Left lobe of liver (tissue), 2 donors: ENCODE data around the gene SNRNP40. TPM values are rescaled to one million over a fixed set of nuclear protein-coding genes. Genes with fewer than 3 reads are reported as not detected.

Experiments
- ATAC-seq: fragments of 200-7000 bp; cut with Tn5 transposase; one replicate; pipeline ENCODE4 v1.9.1; 2020; ENCODE audit warnings: mild to moderate bottlenecking, moderate library complexity
- DNase-seq: peaks from one replicate; pipeline ENCODE4 v3.0.0-alpha.2; 2020; ENCODE audit warnings: low spot score
- total RNA-seq: library from RNA; stranded (reverse); gene quantifications from one replicate; pipeline ENCODE4 v1.2.1, GENCODE V29; 2021
- donor health status: DM: no; HTN: no; CAD: no; lungs with moderate emphysema.
- donor health status: DM: no; HTN: yes; CAD: no.

SNRNP40 gene
- total RNA-seq, 1 donor from 2014 or later = 14.3 TPM

DNA sequence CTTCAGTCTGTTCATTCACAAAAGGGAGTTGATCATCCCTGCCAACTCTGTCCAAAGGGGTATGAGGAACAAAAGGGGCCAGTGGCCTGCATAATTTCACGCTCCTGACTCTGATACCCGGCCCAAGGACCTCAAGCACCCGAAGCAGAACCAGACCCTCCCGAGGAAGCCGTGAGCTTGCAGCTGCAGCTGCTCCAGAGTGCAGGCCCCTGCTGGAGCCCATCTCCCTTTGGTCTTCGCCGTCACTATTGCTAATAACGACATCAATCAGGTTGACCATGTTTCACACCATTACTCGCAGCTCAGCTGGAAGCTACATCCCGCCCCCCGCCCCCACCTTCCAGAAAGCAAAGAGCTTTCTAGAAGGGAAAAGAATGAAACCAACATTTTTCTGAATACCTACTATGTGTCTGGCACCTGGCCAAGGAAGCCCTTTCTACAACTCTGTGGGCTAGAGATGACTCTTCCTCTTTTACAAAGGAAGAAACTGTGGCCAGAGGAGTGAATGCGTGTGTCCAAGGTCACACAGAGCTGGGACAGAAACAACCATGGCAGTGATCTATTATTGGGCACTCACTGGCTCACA, 62.4 kb downstream of the SNRNP40 start:
- ATAC-seq (no peak), DNase-seq (no peak)

DNA sequence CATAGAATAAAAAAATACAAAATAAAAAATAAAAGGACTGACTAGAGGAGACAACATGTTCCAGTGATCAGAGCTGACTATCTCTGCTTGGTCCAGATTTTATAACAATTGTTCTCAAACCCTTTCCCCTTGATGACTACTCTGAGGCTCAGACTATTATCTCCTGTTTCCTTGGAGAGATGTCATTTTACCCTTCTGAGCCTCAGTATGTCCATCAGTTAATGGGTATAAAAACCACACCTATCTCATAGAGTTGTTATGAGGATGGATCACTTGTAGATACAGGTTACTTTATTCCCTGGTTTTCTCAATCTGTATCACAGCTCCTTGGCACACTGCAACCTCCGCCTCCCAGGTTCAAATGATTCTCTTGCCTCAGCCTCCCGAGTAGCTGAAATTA, 63.9 kb downstream of the SNRNP40 start:
- DNase-seq (no peak), ATAC-seq (no peak)

GRCh38 chr1:31231802-31232201, 64.8 kb downstream of the SNRNP40 start:
- no peak for ATAC-seq

DNA sequence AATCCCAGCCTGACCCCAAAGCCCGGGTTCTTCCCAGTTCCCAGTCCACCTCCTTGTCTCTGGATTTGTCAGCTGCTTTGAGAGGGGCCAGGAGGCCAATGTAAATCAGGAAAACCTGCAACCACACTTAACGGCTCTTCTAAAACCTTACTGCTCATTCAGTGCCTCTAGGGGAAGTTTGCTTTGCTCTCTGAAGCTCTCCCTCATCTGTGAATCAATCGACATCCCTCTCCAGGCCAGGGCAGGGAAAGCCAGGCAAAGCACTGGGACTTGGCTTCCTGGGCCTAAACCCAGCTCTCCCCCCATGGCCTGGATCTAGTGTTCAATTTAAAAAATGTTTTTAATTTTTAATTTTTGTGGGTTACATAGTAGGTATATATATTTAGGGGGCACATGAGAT, 66.2 kb downstream of the SNRNP40 start:
- ATAC-seq (no peak), DNase-seq (no peak)

More at GRCh38 chr1:31231802-31232201, 64.8 kb downstream of the SNRNP40 start:
- no peak for DNase-seq

GRCh38 chr1:31228986-31229385, 67.6 kb downstream of the SNRNP40 start:
- DNase-seq (no peak), ATAC-seq (no peak)

DNA sequence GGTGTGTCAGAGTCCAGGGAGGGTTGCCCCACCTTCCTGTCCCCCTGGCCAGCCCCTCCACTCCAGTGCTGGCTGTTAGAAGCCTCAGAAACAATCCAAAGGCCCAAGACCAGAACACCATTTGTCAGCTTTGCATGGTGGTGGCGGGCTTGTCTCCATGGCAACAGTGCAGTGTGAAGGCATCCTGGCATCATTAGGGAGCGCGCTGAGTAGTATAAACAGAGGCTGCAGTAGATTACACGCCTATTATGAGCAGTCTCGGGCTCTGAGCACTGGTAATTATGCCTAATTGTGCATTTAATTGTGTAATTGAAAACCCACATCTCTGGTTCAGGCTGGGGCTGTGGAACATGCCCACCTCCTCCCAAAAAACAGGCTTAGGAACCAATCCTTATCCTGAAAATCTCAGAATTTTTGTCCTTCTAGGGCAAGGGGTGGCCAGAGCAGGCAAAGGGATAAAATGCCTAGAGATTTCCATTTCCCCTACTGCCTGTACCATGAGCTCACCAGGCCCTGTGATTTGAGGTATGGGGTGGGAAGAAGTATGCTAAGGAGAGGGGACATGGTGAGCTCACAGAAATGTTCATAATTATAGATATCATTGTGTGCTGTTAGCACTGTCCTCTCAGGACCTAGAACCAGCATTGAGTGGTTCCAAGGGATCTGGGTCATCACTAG, 68.6 kb downstream of the SNRNP40 start:
- ATAC-seq = no peak
- DNase-seq = no peak

DNA sequence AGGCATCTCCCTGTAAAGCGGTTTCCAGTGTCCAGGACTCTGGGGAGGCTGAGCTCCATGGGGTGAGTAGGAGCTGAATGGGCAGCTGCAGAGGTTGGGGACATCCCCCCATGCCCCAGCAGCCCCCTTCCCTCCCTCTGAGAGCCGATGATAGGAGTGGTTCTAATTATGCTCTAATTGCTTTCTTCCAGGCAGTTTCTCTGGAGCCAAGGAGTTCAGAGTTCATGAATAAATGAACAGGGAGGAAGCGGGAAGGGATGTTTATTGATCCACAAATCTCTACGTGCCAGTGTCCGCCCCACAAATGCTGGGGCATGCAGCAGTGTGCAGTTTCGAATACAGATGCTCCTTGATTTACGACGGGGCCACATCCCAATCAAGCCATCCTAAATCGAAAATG, 72.5 kb downstream of the SNRNP40 start:
- no peak for ATAC-seq
- no peak for DNase-seq

DNA sequence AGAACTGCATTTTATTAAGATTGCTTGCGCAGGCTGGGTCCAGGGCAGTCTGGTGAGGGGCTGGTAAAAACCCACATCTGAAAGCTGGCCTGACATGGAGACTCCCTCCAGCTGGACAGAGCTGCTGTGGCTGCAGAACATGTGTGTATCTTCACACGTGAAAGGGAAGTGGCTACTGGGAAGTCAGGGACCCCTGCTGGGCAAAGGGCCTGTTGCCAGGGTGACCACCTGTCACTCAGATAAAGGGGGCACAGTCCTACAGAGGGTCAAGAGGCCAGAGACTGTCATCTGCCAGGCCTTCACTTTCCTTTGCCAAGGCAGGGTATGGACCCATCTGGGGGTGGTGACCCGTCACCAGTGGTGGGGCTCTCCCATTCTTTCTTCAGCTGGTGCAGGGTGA, 74.4 kb downstream of the SNRNP40 start:
- ATAC-seq (no peak), DNase-seq (no peak)

- ATAC-seq = no peak
- DNase-seq = no peak
These were observed 75.5 kb downstream of the SNRNP40 start for GRCh38 chr1:31221072-31221471.

- DNase-seq (no peak), ATAC-seq (no peak)
These were observed 77.1 kb downstream of the SNRNP40 start for GRCh38 chr1:31219489-31219888.

- DNase-seq (no peak), ATAC-seq (no peak)
These were observed 77.9 kb downstream of the SNRNP40 start for GRCh38 chr1:31218705-31219104.

DNA sequence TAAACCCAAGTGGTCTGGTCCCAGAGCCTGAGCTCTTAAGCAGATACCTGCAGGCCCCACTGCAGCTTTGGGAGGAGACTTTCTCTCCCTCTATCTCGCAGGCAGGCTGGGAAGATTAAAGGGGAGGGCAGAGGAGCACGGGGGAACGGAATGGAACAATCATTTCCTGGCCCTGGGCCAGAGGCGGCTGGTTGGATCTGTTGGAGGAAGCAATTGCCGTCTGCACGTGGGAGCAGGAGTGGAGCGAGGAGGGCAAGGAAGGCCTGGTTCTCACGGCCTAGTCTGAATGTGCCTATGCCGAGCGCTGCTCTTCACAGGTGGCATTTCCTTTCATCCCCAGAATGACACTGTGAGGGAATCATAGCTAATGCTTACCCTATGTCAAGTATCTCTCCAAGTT, 80.6 kb downstream of the SNRNP40 start:
- ATAC-seq (no peak), DNase-seq (no peak)

DNA sequence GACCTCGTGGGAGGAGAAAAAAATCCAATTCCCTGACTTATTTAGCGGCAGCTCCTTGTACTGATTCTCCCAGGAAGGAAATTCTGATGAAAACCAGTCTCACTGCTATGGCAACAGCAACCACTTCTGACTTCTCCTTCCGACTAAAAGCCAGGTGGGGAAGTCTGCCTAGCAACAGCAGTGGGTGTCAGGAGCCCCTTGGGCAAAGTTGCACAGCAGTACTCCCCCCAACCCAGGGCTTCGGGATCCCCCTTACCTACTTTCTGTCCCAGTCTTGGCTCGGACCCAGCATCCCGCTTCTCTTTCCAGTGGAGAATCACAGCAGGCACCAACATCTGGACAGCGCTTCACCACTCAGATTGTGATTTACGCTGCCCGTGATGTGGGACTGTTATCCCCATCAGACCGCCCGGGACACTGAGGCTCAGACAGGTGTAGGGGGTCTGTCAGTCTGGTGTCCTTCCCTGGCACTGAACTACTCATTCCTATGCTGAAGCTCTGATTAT, 81.5 kb downstream of the SNRNP40 start:
- DNase-seq = no peak
- no peak for ATAC-seq

GRCh38 chr1:31214316-31215064, 82.1 kb downstream of the SNRNP40 start:
- ATAC-seq (no peak), DNase-seq (no peak)

Other genes starting within 250 kb of the SNRNP40 start
- 51.2 TPM for gene PUM1, start 231.1 kb downstream of the SNRNP40 start, total RNA-seq
- not detected for gene NKAIN1, start 56.9 kb downstream of the SNRNP40 start, total RNA-seq
- gene ZCCHC17, start 244 bp upstream of the SNRNP40 start, total RNA-seq = 5.2 TPM
- 3.0 TPM for gene FABP3, start 76.3 kb upstream of the SNRNP40 start, total RNA-seq
- gene SERINC2, start 116.4 kb upstream of the SNRNP40 start, total RNA-seq = 69.1 TPM